Measurements from ENCODE around the gene PINLYP. TPM values are rescaled to one million over a fixed set of nuclear protein-coding genes. Genes with fewer than 3 reads are reported as not detected.

PINLYP gene
- total and polyA plus RNA-seq, 2 of the 13 experiments (the other 11 are each of a cell fraction or from before 2014, with no cell fraction given) = 0.21 to 0.24 TPM

DNA sequence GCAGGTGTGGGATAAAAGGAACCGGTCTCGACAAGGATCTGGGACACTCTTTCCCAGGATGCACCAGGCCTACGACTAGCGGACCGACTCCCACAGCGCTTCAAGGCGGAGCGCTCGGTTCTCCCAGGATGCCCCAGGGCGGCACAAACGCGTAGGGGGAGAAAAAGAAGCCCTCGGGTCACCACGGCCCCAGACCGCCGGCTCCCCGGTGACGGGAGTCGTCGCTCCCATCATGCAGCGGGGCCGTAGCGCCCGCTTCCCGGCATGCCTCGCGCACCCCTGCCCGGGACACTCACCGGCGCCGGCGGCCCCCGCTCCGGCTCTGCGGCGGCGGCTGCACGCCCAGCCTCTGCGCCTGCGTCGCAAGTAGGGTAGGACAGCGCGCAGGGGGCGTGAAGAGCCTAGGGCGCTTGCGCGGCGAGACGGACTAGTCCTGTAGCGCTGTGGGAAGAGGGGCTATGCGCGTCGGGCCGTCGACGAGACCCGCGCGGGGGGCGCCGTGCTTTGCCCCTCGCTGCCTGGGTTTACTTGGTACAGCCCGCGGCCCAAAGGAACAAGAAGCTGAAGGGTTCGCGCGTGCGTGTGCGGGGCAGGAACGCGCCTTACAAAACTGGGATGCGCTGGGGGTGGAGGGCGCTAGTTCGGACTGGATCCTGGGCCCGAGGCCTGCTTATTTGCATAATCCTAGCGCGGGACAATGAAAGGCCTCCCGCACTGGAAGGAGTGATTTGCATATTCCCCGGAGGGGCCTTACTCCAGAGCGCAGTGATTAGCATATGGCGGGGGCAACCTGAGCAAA, 43.9 kb downstream of the PINLYP start, which contains the start of gene ZNF428 (continued):
- TF ChIP-seq ZNF569 (CRISPR knock-in tag; IDR thresholded peaks at IDR 0.05; ENCODE audit: borderline replicate concordance) = no peak
- TF ChIP-seq, protein P1, sequence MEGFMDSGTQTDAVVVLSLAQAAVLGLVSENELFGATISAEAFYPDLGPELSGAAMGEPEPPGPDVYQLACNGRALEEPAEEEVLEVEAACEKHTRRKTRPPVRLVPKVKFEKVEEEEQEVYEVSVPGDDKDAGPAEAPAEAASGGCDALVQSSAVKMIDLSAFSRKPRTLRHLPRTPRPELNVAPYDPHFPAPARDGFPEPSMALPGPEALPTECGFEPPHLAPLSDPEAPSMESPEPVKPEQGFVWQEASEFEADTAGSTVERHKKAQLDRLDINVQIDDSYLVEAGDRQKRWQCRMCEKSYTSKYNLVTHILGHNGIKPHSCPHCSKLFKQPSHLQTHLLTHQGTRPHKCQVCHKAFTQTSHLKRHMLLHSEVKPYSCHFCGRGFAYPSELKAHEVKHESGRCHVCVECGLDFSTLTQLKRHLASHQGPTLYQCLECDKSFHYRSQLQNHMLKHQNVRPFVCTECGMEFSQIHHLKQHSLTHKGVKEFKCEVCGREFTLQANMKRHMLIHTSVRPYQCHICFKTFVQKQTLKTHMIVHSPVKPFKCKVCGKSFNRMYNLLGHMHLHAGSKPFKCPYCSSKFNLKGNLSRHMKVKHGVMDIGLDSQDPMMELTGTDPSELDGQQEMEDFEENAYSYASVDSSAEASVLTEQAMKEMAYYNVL (CRISPR knock-in tag; IDR thresholded peaks at IDR 0.05; ENCODE audit: borderline replicate concordance) = no peak
- no peak; the same call in 1 of the 2 replicates for TF ChIP-seq GATA4 (IDR thresholded peaks at IDR 0.05; ENCODE audit: borderline replicate concordance, low read depth)
- TF ChIP-seq ZNF20 (CRISPR knock-in tag; IDR thresholded peaks at IDR 0.05) = 0 out of 2 replicates have a peak, but pooled peaks have one; percentile 40
- TF ChIP-seq FOSL2 (CRISPR knock-in tag; IDR thresholded peaks at IDR 0.05) = peak; percentile 7; the same call in 1 of the 2 replicates
- TF ChIP-seq JDP2 (CRISPR knock-in tag; IDR thresholded peaks at IDR 0.05; ENCODE audit: borderline replicate concordance) = peak; percentile 71
- peak; percentile 16 for TF ChIP-seq TP53 (CRISPR knock-in tag; conservative IDR thresholded peaks at IDR 0.05)
- no peak for TF ChIP-seq SRSF9 (IDR thresholded peaks at IDR 0.05; ENCODE audit: borderline replicate concordance, insufficient read depth, low read depth, low read length, poor library complexity, severe bottlenecking)
- TF ChIP-seq NFATC3 (CRISPR knock-in tag; IDR thresholded peaks at IDR 0.05) = no peak
- TF ChIP-seq, protein P2, sequence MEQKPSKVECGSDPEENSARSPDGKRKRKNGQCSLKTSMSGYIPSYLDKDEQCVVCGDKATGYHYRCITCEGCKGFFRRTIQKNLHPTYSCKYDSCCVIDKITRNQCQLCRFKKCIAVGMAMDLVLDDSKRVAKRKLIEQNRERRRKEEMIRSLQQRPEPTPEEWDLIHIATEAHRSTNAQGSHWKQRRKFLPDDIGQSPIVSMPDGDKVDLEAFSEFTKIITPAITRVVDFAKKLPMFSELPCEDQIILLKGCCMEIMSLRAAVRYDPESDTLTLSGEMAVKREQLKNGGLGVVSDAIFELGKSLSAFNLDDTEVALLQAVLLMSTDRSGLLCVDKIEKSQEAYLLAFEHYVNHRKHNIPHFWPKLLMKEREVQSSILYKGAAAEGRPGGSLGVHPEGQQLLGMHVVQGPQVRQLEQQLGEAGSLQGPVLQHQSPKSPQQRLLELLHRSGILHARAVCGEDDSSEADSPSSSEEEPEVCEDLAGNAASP (CRISPR knock-in tag; IDR thresholded peaks at IDR 0.05; ENCODE audit: borderline replicate concordance) = no peak
- peak; percentile 59 for TF ChIP-seq ZNF772 (CRISPR knock-in tag; IDR thresholded peaks at IDR 0.05)
- TF ChIP-seq SP2 (CRISPR knock-in tag; IDR thresholded peaks at IDR 0.05) = no peak
- no peak for TF ChIP-seq HNRNPUL1 (IDR thresholded peaks at IDR 0.05; ENCODE audit: low read depth, low read length)
- TF ChIP-seq SRF (IDR thresholded peaks at IDR 0.05; ENCODE audit: low read depth, low read length) = no peak
- TF ChIP-seq ZFYVE20 (CRISPR knock-in tag; IDR thresholded peaks at IDR 0.05; ENCODE audit: borderline replicate concordance, low read depth) = peak; percentile 34; the same call in 1 of the 2 replicates
- 0 out of 2 replicates have a peak, but pooled peaks have one; percentile 75 for TF ChIP-seq ZNF713 (CRISPR knock-in tag; IDR thresholded peaks at IDR 0.05)
- peak; percentile 84; the same call in 1 of the 2 replicates for TF ChIP-seq RNF2 (conservative IDR thresholded peaks at IDR 0.05; ENCODE audit: low read depth)
- TF ChIP-seq ATF1 (CRISPR knock-in tag; IDR thresholded peaks at IDR 0.05) = no peak
- TF ChIP-seq ZNF326 (CRISPR knock-in tag; IDR thresholded peaks at IDR 0.05; ENCODE audit: borderline replicate concordance) = no peak
- TF ChIP-seq ZNF224 (CRISPR knock-in tag; IDR thresholded peaks at IDR 0.05) = peak; percentile 74
- TF ChIP-seq FOXP1 (IDR thresholded peaks at IDR 0.05) = no peak
- TF ChIP-seq FOXP1 (CRISPR knock-in tag; IDR thresholded peaks at IDR 0.05) = no peak
- TF ChIP-seq, protein P3, sequence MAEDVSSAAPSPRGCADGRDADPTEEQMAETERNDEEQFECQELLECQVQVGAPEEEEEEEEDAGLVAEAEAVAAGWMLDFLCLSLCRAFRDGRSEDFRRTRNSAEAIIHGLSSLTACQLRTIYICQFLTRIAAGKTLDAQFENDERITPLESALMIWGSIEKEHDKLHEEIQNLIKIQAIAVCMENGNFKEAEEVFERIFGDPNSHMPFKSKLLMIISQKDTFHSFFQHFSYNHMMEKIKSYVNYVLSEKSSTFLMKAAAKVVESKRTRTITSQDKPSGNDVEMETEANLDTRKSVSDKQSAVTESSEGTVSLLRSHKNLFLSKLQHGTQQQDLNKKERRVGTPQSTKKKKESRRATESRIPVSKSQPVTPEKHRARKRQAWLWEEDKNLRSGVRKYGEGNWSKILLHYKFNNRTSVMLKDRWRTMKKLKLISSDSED (CRISPR knock-in tag; IDR thresholded peaks at IDR 0.05) = no peak
- no peak for TF ChIP-seq CBX1 (IDR thresholded peaks at IDR 0.05; ENCODE audit: low read depth)
- TF ChIP-seq NKX3-1 (CRISPR knock-in tag; IDR thresholded peaks at IDR 0.05) = 0 out of 2 replicates have a peak, but pooled peaks have one; percentile 12
- TF ChIP-seq ATRX (CRISPR knock-in tag; IDR thresholded peaks at IDR 0.05; ENCODE audit: borderline replicate concordance) = 0 out of 2 replicates have a peak, but pooled peaks have one; percentile 7
- TF ChIP-seq ATF7-NPFF (CRISPR knock-in tag; IDR thresholded peaks at IDR 0.05; ENCODE audit: low read depth) = peak; percentile 77

Data from HepG2 (cell line).